GM10248 (cell line): ENCODE data around the gene RGS7.
"Not testable (repeated sequence)": the region's sequence is repeated elsewhere in the genome, so short reads cannot be mapped to it uniquely, and the experiment has no call there.

Experiments used
- CTCF ChIA-PET: fragments of 300-600 bp; sonication (Branson Sonifier 250); formaldehyde crosslinking; extraction: SDS; loops from one replicate; lab custom pipeline; 2021; ENCODE audit warnings: antibody characterized with exemption; lab: Yijun Ruan, JAX
- POLR2A ChIA-PET: fragments of 350-650 bp; sonication (Branson Sonifier 250); formaldehyde crosslinking; extraction: SDS; loops from one replicate; lab custom pipeline; 2020; ENCODE audit warnings: antibody characterized with exemption; lab: Yijun Ruan, JAX
- DNase-seq: peaks from one replicate; pipeline ENCODE4 v3.0.0; 2012; ENCODE audit errors: extremely low spot score
- CTCF ChIP-seq: IDR thresholded peaks from 2 replicates; pipeline ENCODE4 v1.5.1; 2012; ENCODE audit warnings: mild to moderate bottlenecking, low read depth; ENCODE audit errors: extremely low read depth, missing control alignments, control extremely low read depth

The RGS7 gene

GRCh38 chr1:241167121-241167630 is 189.8 kb downstream of the RGS7 start:
- ChIA-PET CTCF (no interaction called here), POLR2A (no interaction called here)
- TF ChIP-seq CTCF, result no peak
- DNase-seq, result no peak

GRCh38 chr1:241166625-241167024 is 190.4 kb downstream of the RGS7 start:
- ChIA-PET POLR2A (no interaction called here), CTCF (no interaction called here)
- DNase-seq, result no peak
- no peak for TF ChIP-seq CTCF

- POLR2A ChIA-PET, DNase-seq: not testable (repeated sequence)
- CTCF ChIA-PET, result interaction anchor here (1.2 kb wide), 1 partner anchor 38 kb away, joined by 3 read pairs; no protein-coding TSS in a partner anchor
Observed at GRCh38 chr1:241165256-241165655, 191.7 kb downstream of the RGS7 start.

GRCh38 chr1:241163363-241163762 is 193.6 kb downstream of the RGS7 start:
- DNase-seq, result no peak
- CTCF ChIA-PET, result no interaction called here
- POLR2A ChIA-PET, result no interaction called here
- TF ChIP-seq CTCF, result no peak

GRCh38 chr1:241161188-241161689 is 195.8 kb downstream of the RGS7 start:
- TF ChIP-seq CTCF, result no peak
- ChIA-PET POLR2A (no interaction called here), CTCF (no interaction called here)
- DNase-seq, result no peak

GRCh38 chr1:241157435-241157834 is 199.6 kb downstream of the RGS7 start:
- TF ChIP-seq CTCF, result no peak
- ChIA-PET CTCF (interaction anchor here (1.2 kb wide), 1 partner anchor 328 kb away, joined by 3 read pairs; no protein-coding TSS in a partner anchor), POLR2A (no interaction called here)

GRCh38 chr1:241156231-241156965 is 200.6 kb downstream of the RGS7 start:
- POLR2A ChIA-PET, result no interaction called here
- CTCF ChIA-PET, result interaction anchor here (1.2 kb wide), 1 partner anchor 329 kb away, joined by 3 read pairs; no protein-coding TSS in a partner anchor
- no peak for TF ChIP-seq CTCF
- DNase-seq, result no peak

More at GRCh38 chr1:241157435-241157834, 199.6 kb downstream of the RGS7 start:
- no peak for DNase-seq
